HEK293 (cell line): ENCODE results near the gene FHIT.

Source experiments
- CTCF ChIA-PET: fragments of 350-600 bp; formaldehyde crosslinking; extraction: SDS; loops from one replicate; lab custom pipeline; 2021; ENCODE audit warnings: antibody characterized with exemption; lab: Yijun Ruan, JAX
- POLR2A ChIA-PET: fragments of 300-600 bp; formaldehyde crosslinking; extraction: SDS; loops from one replicate; lab custom pipeline; 2020; ENCODE audit warnings: antibody characterized with exemption, inconsistent platforms; lab: Yijun Ruan, JAX
- H3K27ac ChIP-seq: fragments of 200-500 bp; sonication (Bioruptor generic); 2 replicates; pipeline ENCODE4 v1.5.1; 2014; ENCODE audit warnings: low read depth, low read length, control low read depth, inconsistent platforms; ENCODE audit errors: extremely low read depth
- H3K36me3 ChIP-seq, 2 experiments: fragments of 200-500 bp in 1 of 2; sonication (Bioruptor generic) in 1 of 2; 1 replicate in 1 of 2; 2 replicates in 1 of 2; pipeline ENCODE4 v1.5.1; 2014 to 2017; ENCODE audit warnings: inconsistent platforms in 2 of 2, low read length in 2 of 2; ENCODE audit not compliant: control insufficient read depth in 2 of 2, insufficient read depth in 1 of 2
- H3K4me1 ChIP-seq: fragments of 200-500 bp; sonication (Bioruptor generic); 2 replicates; pipeline ENCODE4 v1.5.1; 2014; ENCODE audit warnings: mild to moderate bottlenecking, low read length, inconsistent platforms; ENCODE audit not compliant: control insufficient read depth, insufficient read depth
- H3K4me3 ChIP-seq: 2 replicates; pipeline ENCODE4 v1.5.1; 2011; ENCODE audit warnings: low read depth, mild to moderate bottlenecking, control low read depth, low read length, moderate library complexity
- H3K9me3 ChIP-seq: fragments of 200-500 bp; sonication (Bioruptor generic); 2 replicates; pipeline ENCODE4 v1.5.1; 2014; ENCODE audit warnings: low read depth, low read length, inconsistent platforms; ENCODE audit not compliant: control insufficient read depth, insufficient read depth
- ATF2 ChIP-seq: fragments of 450-650 bp; formaldehyde crosslinking; IDR thresholded peaks from 2 replicates; pipeline ENCODE4 v1.5.1; 2016; ENCODE audit warnings: missing biosample characterization, missing genetic modification characterization, low read depth
- HIC1 ChIP-seq: fragments of 450-650 bp; formaldehyde crosslinking; IDR thresholded peaks from 2 replicates; pipeline ENCODE4 v1.5.1; 2016; ENCODE audit warnings: missing biosample characterization, missing genetic modification characterization
- KLF10 ChIP-seq: fragments of 450-650 bp; IDR thresholded peaks from 2 replicates; pipeline ENCODE4 v1.5.1; 2018; ENCODE audit warnings: missing biosample characterization, mild to moderate bottlenecking, missing genetic modification characterization
- KLF8 ChIP-seq: fragments of 450-650 bp; formaldehyde crosslinking; IDR thresholded peaks from 2 replicates; pipeline ENCODE4 v1.5.1; 2016; ENCODE audit warnings: missing biosample characterization, missing genetic modification characterization
- MZF1 ChIP-seq: fragments of 450-650 bp; formaldehyde crosslinking; IDR thresholded peaks from 2 replicates; pipeline ENCODE4 v1.5.1; 2017; ENCODE audit warnings: missing biosample characterization, missing genetic modification characterization, borderline replicate concordance
- PRDM10 ChIP-seq: fragments of 450-650 bp; formaldehyde crosslinking; IDR thresholded peaks from 2 replicates; pipeline ENCODE4 v1.5.1; 2016; ENCODE audit warnings: missing biosample characterization, missing genetic modification characterization
- SETDB1 ChIP-seq: IDR thresholded peaks from one replicate; pipeline ENCODE4 v1.6.1; 2017; ENCODE audit warnings: mild to moderate bottlenecking, low read length, moderate library complexity, mixed read lengths; ENCODE audit not compliant: insufficient read length
- SP2 ChIP-seq: fragments of 450-650 bp; formaldehyde crosslinking; IDR thresholded peaks from 2 replicates; pipeline ENCODE4 v1.5.1; 2016; ENCODE audit warnings: missing biosample characterization, missing genetic modification characterization
- TCF7L2 ChIP-seq: IDR thresholded peaks from 2 replicates; pipeline ENCODE4 v1.6.1; 2011; ENCODE audit warnings: low read depth, mild to moderate bottlenecking, inconsistent platforms, low read length, moderate library complexity, borderline replicate concordance
- ZBTB48 ChIP-seq: fragments of 450-650 bp; formaldehyde crosslinking; IDR thresholded peaks from 2 replicates; pipeline ENCODE4 v1.5.1; 2016; ENCODE audit warnings: missing biosample characterization, missing genetic modification characterization
- ZNF112 ChIP-seq: fragments of 450-650 bp; formaldehyde crosslinking; IDR thresholded peaks from 2 replicates; pipeline ENCODE4 v1.5.0; 2017; ENCODE audit warnings: missing biosample characterization, missing genetic modification characterization
- ZNF184 ChIP-seq: fragments of 450-650 bp; IDR thresholded peaks from 2 replicates; pipeline ENCODE4 v1.5.1; 2018; ENCODE audit warnings: missing biosample characterization, mild to moderate bottlenecking, missing genetic modification characterization
- ZNF223 ChIP-seq: fragments of 450-650 bp; formaldehyde crosslinking; IDR thresholded peaks from 2 replicates; pipeline ENCODE4 v1.5.1; 2016; ENCODE audit warnings: missing biosample characterization, missing genetic modification characterization
- ZNF311 ChIP-seq: fragments of 450-650 bp; formaldehyde crosslinking; IDR thresholded peaks from 2 replicates; pipeline ENCODE4 v1.5.1; 2017; ENCODE audit warnings: missing biosample characterization, missing genetic modification characterization, borderline replicate concordance
- ZNF335 ChIP-seq: fragments of 450-650 bp; formaldehyde crosslinking; conservative IDR thresholded peaks from 2 replicates; pipeline ENCODE4 v1.5.1; 2016; ENCODE audit warnings: missing biosample characterization, missing genetic modification characterization
- ZNF366 ChIP-seq: fragments of 450-650 bp; formaldehyde crosslinking; conservative IDR thresholded peaks from 2 replicates; pipeline ENCODE4 v1.5.1; 2016; ENCODE audit warnings: missing biosample characterization, missing genetic modification characterization
- ZNF37A ChIP-seq: fragments of 450-650 bp; IDR thresholded peaks from 2 replicates; pipeline ENCODE4 v1.5.1; 2018; ENCODE audit warnings: missing biosample characterization, missing genetic modification characterization
- ZNF423 ChIP-seq: fragments of 450-650 bp; formaldehyde crosslinking; IDR thresholded peaks from 2 replicates; pipeline ENCODE4 v1.5.1; 2016; ENCODE audit warnings: missing biosample characterization, missing genetic modification characterization
- ZNF658 ChIP-seq: fragments of 450-650 bp; formaldehyde crosslinking; IDR thresholded peaks from 2 replicates; pipeline ENCODE4; 2016; ENCODE audit warnings: missing biosample characterization, missing genetic modification characterization
- ZNF704 ChIP-seq: fragments of 450-650 bp; formaldehyde crosslinking; IDR thresholded peaks from 2 replicates; pipeline ENCODE4 v1.5.1; 2016; ENCODE audit warnings: missing biosample characterization, missing genetic modification characterization
- ZNF785 ChIP-seq: fragments of 450-650 bp; formaldehyde crosslinking; IDR thresholded peaks from 2 replicates; pipeline ENCODE4 v1.5.1; 2016; ENCODE audit warnings: missing biosample characterization, missing genetic modification characterization

The FHIT gene

GRCh38 chr3:60207905-60208304, 1043.3 kb downstream of the FHIT start (continued):
- TF ChIP-seq PRDM10 (no peak), ATF2 (tag by site-specific recombination) (no peak), ZNF785 (tag by site-specific recombination) (no peak)

GRCh38 chr3:60206206-60206605, 1045.0 kb downstream of the FHIT start:
- ChIA-PET POLR2A (no interaction called here), CTCF (no interaction called here)
- no peaks in the 10 kb centered on the region for H3K4me1 ChIP-seq
- H3K9me3 ChIP-seq, result no peaks in the 10 kb centered on the region
- no peak overlapping the region for H3K4me3 ChIP-seq
- TF ChIP-seq ZNF423 (tag by site-specific recombination), result no peak
- no peak for TF ChIP-seq KLF10 (tag by site-specific recombination)
- no peak for TF ChIP-seq SP2
- no peak for TF ChIP-seq ZNF223
- no peak for TF ChIP-seq ZNF366 (tag by site-specific recombination)
- no peak for TF ChIP-seq ZNF658 (tag by site-specific recombination)
- no peak for TF ChIP-seq ZNF704
- no peak for TF ChIP-seq MZF1 (tag by site-specific recombination)
- no peak for TF ChIP-seq ZNF311 (tag by site-specific recombination)
- no peak for TF ChIP-seq ZNF37A (tag by site-specific recombination)
- TF ChIP-seq ZNF184 (tag by site-specific recombination), result no peak
- no peak for TF ChIP-seq KLF8
- TF ChIP-seq SETDB1, result no peak
- no peak for TF ChIP-seq ZNF112 (tag by site-specific recombination)
- no peak for TF ChIP-seq HIC1 (tag by site-specific recombination)
- TF ChIP-seq ZNF335, result no peak
- TF ChIP-seq ZBTB48 (tag by site-specific recombination), result no peak
- TF ChIP-seq TCF7L2, result no peak
- no peaks in the 10 kb centered on the region for H3K36me3 ChIP-seq
- no peak overlapping the region for H3K27ac ChIP-seq
